Stimulated activated memory B cell treated with anti-CD40 and anti-IgM and Interleukin-4, amounts not matched to agents 10 μg/mL and 1 μg/mL and 100 μg/mL, for 72 hours (primary cell): Measurements from ENCODE around the gene LOX.

ENCODE experiments used
- ATAC-seq: fragments of 150-1000 bp; cut with Tn5 transposase; 2 replicates; pipeline ENCODE4 v1.10.0; 2021
- H3K27ac Mint-ChIP-seq: one replicate; pipeline ENCODE4 v1.8.0; 2022; ENCODE audit warnings: mild to moderate bottlenecking, mixed read lengths
- H3K27me3 Mint-ChIP-seq: one replicate; pipeline ENCODE4 v1.8.0; 2022; ENCODE audit warnings: mixed read lengths
- H3K36me3 Mint-ChIP-seq: one replicate; pipeline ENCODE4 v1.8.0; 2022; ENCODE audit warnings: mixed read lengths
- H3K4me1 Mint-ChIP-seq: one replicate; pipeline ENCODE4 v1.8.0; 2022; ENCODE audit warnings: mixed read lengths
- H3K4me3 Mint-ChIP-seq: one replicate; pipeline ENCODE4 v1.8.0; 2022; ENCODE audit warnings: mild to moderate bottlenecking, moderate library complexity, mixed read lengths
- H3K9me3 Mint-ChIP-seq: one replicate; pipeline ENCODE4 v1.8.0; 2022; ENCODE audit warnings: mixed read lengths

LOX gene

DNA sequence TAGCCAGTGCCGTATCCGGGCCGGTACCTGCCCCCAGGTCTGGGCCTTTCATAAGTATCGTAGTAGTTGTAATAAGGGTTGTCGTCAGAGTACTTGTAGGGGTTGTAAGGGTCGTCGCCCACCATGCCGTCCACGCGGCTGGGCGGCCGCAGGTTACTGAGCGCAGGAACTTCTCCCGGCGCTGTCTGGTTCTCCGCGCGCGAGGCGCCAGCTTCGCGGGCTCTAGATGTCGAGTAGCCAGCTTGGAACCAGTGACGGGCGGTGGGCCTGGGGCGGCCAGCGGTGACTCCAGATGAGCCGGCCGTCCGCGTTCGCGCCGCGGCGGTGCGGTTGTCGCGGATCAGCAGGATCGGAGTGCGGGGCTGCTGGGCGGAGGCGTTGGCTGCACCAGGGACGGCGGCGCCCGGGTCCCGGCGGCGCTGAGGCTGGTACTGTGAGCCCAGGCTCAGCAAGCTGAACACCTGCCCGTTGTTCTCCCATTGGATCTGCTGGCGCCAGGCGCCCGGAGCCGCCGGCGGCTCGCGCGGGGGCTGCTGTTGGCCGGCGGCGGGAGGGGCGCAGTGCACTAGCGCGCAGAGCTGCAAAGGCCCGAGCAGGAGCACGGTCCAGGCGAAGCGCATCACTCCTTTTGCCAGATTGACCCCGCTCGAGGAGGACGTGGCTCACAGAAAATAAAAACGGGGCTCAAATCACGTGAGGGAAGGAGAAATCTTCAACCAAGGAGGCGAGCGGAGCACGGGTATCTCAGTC, 518 bp downstream of the LOX start:
- Mint-ChIP-seq H3K9me3 (no peaks in the 10 kb centered on the region), H3K4me3 (peak overlapping the region; percentile 69), H3K4me1 (peaks cover 21% of the 10 kb centered on the region), H3K36me3 (no peaks in the 10 kb centered on the region), H3K27ac (no peak overlapping the region), H3K27me3 (peaks cover 49% of the 10 kb centered on the region)
- peak; percentile 32 for ATAC-seq

GRCh38 chr5:122076669-122077365, 1.2 kb downstream of the LOX start:
- H3K9me3 Mint-ChIP-seq, result no peaks in the 10 kb centered on the region
- peaks cover 42% of the 10 kb centered on the region for H3K27me3 Mint-ChIP-seq
- H3K36me3 Mint-ChIP-seq, result no peaks in the 10 kb centered on the region
- no peak overlapping the region for H3K27ac Mint-ChIP-seq
- peak; percentile 55 for ATAC-seq
- peaks cover 21% of the 10 kb centered on the region for H3K4me1 Mint-ChIP-seq
- peak overlapping the region; percentile 69 for H3K4me3 Mint-ChIP-seq

GRCh38 chr5:122076050-122076461, 2.0 kb downstream of the LOX start:
- no peaks in the 10 kb centered on the region for H3K36me3 Mint-ChIP-seq
- H3K4me1 Mint-ChIP-seq, result peaks cover 21% of the 10 kb centered on the region
- no peak overlapping the region for H3K27ac Mint-ChIP-seq
- no peak for ATAC-seq
- H3K27me3 Mint-ChIP-seq, result peaks cover 41% of the 10 kb centered on the region
- H3K4me3 Mint-ChIP-seq, result no peak overlapping the region
- no peaks in the 10 kb centered on the region for H3K9me3 Mint-ChIP-seq

DNA sequence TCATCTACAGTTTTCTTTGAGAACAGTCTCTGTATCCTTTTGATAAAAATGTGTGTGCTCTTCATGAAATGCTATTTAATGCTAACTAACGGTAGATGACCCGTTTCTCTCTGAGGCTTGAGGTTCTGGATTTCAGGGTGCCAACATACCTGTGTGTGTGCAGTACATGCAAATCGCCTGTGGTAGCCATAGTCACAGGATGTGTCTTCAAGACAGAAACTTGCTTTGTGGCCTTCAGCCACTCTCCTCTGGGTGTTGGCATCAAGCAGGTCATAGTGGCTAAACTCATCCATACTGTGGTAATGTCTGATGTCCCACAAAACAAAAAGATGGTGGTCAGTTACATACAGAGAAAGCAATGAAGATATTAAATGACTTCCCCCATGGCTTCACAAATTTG, 4.2 kb downstream of the LOX start:
- Mint-ChIP-seq H3K36me3 (no peaks in the 10 kb centered on the region), H3K4me3 (no peak overlapping the region), H3K27me3 (peaks cover 27% of the 10 kb centered on the region), H3K4me1 (peaks cover 21% of the 10 kb centered on the region), H3K9me3 (no peaks in the 10 kb centered on the region), H3K27ac (no peak overlapping the region)
- ATAC-seq, result no peak

- peaks cover 16% of the 10 kb centered on the region for H3K4me1 Mint-ChIP-seq
- H3K27me3 Mint-ChIP-seq, result peaks cover 19% of the 10 kb centered on the region
- no peak for ATAC-seq
- H3K4me3 Mint-ChIP-seq, result no peak overlapping the region
- H3K9me3 Mint-ChIP-seq, result no peaks in the 10 kb centered on the region
- H3K27ac Mint-ChIP-seq, result no peak overlapping the region
- no peaks in the 10 kb centered on the region for H3K36me3 Mint-ChIP-seq
Observed at GRCh38 chr5:122073018-122073417, 5.0 kb downstream of the LOX start.

GRCh38 chr5:122067390-122067789, 10.7 kb downstream of the LOX start:
- Mint-ChIP-seq H3K4me1 (no peaks in the 10 kb centered on the region), H3K4me3 (no peak overlapping the region), H3K27ac (no peak overlapping the region), H3K36me3 (no peaks in the 10 kb centered on the region), H3K27me3 (no peaks in the 10 kb centered on the region), H3K9me3 (no peaks in the 10 kb centered on the region)
- ATAC-seq, result no peak

GRCh38 chr5:122064992-122065391, 13.1 kb downstream of the LOX start:
- H3K36me3 Mint-ChIP-seq, result no peaks in the 10 kb centered on the region
- H3K4me3 Mint-ChIP-seq, result no peak overlapping the region
- H3K27me3 Mint-ChIP-seq, result no peaks in the 10 kb centered on the region
- ATAC-seq, result no peak
- H3K4me1 Mint-ChIP-seq, result no peaks in the 10 kb centered on the region
- H3K9me3 Mint-ChIP-seq, result no peaks in the 10 kb centered on the region
- H3K27ac Mint-ChIP-seq, result no peak overlapping the region

DNA sequence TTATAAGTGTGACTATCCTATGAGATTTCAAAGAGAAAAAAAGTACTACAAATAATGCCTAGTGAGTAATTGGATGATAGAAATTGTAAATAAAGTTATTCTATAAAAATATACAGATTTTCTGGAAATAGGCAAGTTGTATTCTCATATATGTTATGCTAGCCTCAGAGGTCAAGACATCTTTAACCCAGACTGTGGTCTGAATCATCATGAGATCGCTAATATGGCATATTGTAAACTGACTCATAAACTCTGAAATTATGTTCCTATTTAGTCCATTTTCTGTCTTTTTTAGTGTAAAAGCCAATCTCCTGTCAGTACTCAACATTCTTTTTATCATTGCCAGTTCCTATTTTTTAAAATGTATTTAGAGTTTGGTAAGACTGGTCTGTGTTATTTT, 14.2 kb downstream of the LOX start:
- no peak overlapping the region for H3K4me3 Mint-ChIP-seq
- no peaks in the 10 kb centered on the region for H3K36me3 Mint-ChIP-seq
- no peaks in the 10 kb centered on the region for H3K9me3 Mint-ChIP-seq
- H3K27me3 Mint-ChIP-seq, result no peaks in the 10 kb centered on the region
- no peaks in the 10 kb centered on the region for H3K4me1 Mint-ChIP-seq
- ATAC-seq, result no peak
- no peak overlapping the region for H3K27ac Mint-ChIP-seq

- Mint-ChIP-seq H3K36me3 (no peaks in the 10 kb centered on the region), H3K27me3 (no peaks in the 10 kb centered on the region), H3K4me3 (no peak overlapping the region), H3K27ac (no peak overlapping the region), H3K4me1 (no peaks in the 10 kb centered on the region), H3K9me3 (no peaks in the 10 kb centered on the region)
- ATAC-seq, result no peak
Observed at GRCh38 chr5:122062205-122062604, 15.9 kb downstream of the LOX start.

DNA sequence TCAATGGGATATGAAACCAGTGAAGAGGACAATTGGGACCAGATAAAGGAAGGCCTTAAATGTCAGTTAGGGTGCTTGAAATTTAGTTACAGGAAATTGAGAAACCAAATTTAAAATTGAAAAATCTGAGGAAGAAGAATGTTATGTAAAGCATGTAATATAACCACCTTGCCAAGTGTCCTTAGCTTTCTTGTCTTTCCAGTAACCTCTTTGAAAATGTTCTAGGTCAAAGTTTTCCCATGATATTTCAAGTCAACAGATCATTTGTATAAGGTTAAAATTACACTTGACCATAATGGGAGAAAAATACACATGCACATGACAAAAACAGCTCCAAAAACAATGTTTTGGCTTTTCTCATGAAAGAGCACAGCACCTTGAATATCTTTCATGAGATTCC, 21.1 kb downstream of the LOX start:
- H3K27me3 Mint-ChIP-seq, result no peaks in the 10 kb centered on the region
- no peak overlapping the region for H3K4me3 Mint-ChIP-seq
- H3K9me3 Mint-ChIP-seq, result no peaks in the 10 kb centered on the region
- no peak for ATAC-seq
- H3K4me1 Mint-ChIP-seq, result no peaks in the 10 kb centered on the region
- H3K36me3 Mint-ChIP-seq, result peaks cover 25% of the 10 kb centered on the region
- no peak overlapping the region for H3K27ac Mint-ChIP-seq

DNA sequence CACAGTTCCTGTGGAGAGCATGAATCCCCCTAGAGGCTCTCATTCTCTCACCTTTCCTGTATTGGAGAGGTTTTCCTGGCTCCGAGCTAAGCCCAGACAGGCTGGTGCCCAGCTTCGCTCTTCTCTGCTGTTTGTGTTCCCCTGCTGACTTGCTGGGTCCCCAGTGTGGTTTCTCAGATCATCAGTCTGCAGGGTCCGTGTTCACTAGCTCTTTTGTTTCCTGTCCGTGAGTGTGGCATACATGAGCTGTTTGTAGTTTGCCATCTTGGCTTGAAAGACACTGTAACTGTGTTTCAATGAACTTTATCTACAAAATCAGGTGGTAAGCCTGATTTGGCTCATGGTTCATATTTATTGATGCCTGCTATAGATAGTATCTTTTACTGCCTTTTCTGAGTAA, 23.8 kb downstream of the LOX start:
- Mint-ChIP-seq H3K4me3 (no peak overlapping the region), H3K36me3 (peaks cover 49% of the 10 kb centered on the region), H3K9me3 (no peaks in the 10 kb centered on the region), H3K27me3 (no peaks in the 10 kb centered on the region), H3K4me1 (no peaks in the 10 kb centered on the region), H3K27ac (no peak overlapping the region)
- no peak for ATAC-seq

DNA sequence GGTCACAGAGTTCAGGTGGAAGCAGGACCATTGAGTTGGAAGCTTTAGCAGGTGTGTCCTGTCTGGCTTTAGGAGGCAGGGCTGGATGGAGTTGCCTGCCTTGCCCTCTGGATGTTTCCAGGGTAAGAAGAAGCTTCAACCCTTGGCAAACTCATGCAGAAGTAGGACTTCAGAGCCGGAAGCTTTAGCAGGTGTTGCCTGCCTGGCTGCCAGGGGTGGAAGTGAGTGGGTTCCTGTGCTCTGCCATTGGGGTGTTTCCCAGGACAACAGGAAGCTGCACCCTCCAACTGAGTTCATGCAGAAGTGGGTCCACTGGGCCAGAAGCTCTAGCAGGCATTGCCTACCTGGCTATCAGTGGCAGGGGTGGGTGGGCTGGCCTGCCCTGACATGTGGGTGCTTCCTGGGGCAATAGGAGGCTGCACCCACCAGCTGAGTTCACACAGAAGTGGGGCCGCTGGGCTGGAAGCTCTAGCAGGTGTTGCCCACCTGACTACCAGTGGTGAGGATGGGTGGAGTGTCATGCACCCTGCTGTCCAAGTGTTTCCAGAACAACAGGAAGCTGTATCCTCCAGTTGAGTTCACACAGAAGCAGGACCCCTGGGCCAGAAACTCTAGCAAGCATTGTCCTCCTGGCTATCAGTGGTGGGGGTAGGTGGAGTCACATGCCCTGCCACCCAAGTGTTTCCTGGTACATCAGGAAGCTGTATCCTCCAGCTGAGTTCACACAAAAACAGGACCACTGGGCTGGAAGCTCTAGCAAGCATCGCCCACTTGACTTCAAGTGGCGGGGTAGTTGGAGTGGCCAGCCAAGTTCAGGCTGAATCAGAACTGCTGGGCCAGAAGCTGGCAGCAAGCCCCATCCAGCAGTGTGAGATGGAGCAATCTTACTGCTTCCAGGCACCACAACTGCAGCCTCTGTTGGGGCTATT, 24.6 kb downstream of the LOX start:
- Mint-ChIP-seq H3K27me3 (no peaks in the 10 kb centered on the region), H3K27ac (no peak overlapping the region), H3K9me3 (no peaks in the 10 kb centered on the region), H3K36me3 (peaks cover 58% of the 10 kb centered on the region), H3K4me3 (no peak overlapping the region), H3K4me1 (no peaks in the 10 kb centered on the region)
- no peak for ATAC-seq

DNA sequence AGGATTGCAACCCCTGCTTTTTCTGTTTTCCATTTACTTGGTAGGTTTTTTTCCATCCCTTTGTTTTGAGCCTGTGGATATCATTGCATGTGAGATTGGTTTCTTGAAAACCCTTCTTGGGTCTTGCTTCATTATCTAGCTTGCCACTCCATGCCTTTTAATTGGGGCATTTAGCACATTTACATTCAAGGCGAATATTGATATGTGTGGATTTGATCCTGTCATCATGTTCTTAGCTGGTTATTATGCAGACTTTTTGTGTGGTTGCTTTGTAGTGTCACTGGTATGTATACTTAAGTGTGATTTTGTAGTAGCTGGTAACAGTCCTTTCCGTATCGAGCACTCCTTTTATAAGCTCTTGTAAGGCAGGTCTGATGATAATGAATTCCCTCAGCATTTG, 26.5 kb downstream of the LOX start:
- Mint-ChIP-seq H3K27me3 (no peaks in the 10 kb centered on the region), H3K9me3 (no peaks in the 10 kb centered on the region), H3K4me3 (no peak overlapping the region)

GRCh38 chr5:122050959-122051358, 27.1 kb downstream of the LOX start:
- H3K4me1 Mint-ChIP-seq, result no peaks in the 10 kb centered on the region
- H3K9me3 Mint-ChIP-seq, result no peaks in the 10 kb centered on the region
- H3K27me3 Mint-ChIP-seq, result no peaks in the 10 kb centered on the region
- H3K27ac Mint-ChIP-seq, result no peak overlapping the region
- no peak overlapping the region for H3K4me3 Mint-ChIP-seq
- peaks cover 66% of the 10 kb centered on the region for H3K36me3 Mint-ChIP-seq
- ATAC-seq, result no peak

More for the DNA sequence above, 26.5 kb downstream of the LOX start:
- ATAC-seq, result no peak
- Mint-ChIP-seq H3K4me1 (no peaks in the 10 kb centered on the region), H3K27ac (no peak overlapping the region), H3K36me3 (peaks cover 66% of the 10 kb centered on the region)

GRCh38 chr5:122040636-122041302, 37.3 kb downstream of the LOX start:
- no peak for ATAC-seq
- Mint-ChIP-seq H3K4me3 (no peak overlapping the region), H3K36me3 (peaks cover 20% of the 10 kb centered on the region)

More at GRCh38 chr5:122040636-122041302, 37.3 kb downstream of the LOX start:
- no peak overlapping the region for H3K27ac Mint-ChIP-seq
- H3K27me3 Mint-ChIP-seq, result no peaks in the 10 kb centered on the region
- no peaks in the 10 kb centered on the region for H3K4me1 Mint-ChIP-seq
- peaks cover 7% of the 10 kb centered on the region for H3K9me3 Mint-ChIP-seq
